Measurements from ENCODE around the gene CSMD2. TPM values are rescaled to one million over a fixed set of nuclear protein-coding genes. Genes with fewer than 3 reads are reported as not detected.

Gene CSMD2
- total RNA-seq, 1 experiment from 2014 or later: 13.2 TPM

DNA sequence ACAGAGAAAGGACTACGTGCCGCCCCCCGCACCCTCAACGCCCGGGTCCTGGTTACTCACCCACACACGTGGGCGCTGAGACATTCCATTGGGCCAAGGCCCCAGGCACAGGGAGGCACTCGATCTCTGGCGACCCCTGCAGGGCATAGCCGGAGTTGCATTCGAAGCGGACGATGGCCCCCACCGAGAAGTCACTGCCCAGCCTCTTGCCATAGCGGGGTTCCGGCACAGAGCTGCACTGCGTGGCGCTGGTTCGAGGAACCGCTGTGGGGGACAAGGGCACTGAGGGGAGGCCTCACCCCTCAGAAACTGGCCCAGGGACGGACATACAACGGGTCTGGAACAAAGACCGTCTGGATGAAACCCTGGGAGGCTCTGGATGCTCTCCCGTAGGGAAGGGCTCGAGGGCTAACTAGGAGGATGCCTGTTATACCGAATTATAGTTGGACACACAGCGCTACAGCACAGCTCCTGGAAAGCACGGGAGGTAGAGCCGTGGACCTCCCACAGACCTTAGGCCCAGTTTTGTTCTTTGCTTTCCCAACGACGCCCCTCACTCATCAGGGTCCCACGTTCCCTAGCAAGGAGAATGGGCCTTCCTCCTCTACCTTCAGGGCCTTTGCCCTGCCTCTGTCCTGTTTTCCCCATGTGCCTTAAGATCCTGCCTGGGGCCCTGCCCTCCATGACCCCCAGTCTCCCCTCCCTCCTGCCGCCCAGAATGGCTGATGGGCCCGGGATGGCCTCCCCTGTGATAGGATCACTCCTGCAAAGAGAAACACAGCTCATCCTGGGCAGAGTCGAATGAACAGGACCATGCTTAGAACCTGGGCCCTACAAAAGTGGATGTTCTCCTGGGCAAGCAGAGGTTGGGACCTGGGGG lies 539.8 kb downstream of the CSMD2 start:
- no peaks in the 10 kb centered on the region for H3K4me1 Mint-ChIP-seq
- no peaks in the 10 kb centered on the region for H3K9me3 Mint-ChIP-seq
- peak; percentile 92 for ATAC-seq
- H3K4me3 Mint-ChIP-seq: no peak overlapping the region
- H3K27ac Mint-ChIP-seq: no peak overlapping the region
- CTCF ChIA-PET: interaction anchor here (0.5 to 3.1 kb wide), 11 partner anchors 8 to 415 kb away, joined by 3 to 30 read pairs (median 3); no protein-coding TSS in a partner anchor
- peak; percentile 71 for DNase-seq (ENCODE audit: low spot score)
- no peaks in the 10 kb centered on the region for H3K27me3 Mint-ChIP-seq (ENCODE audit: low read depth)
- TF ChIP-seq IRF1 (CRISPR knock-in tag; IDR thresholded peaks at IDR 0.05) (no peak), CTCF (IDR thresholded peaks at IDR 0.05) (peak; percentile 83), ELF4 (CRISPR knock-in tag; IDR thresholded peaks at IDR 0.05; ENCODE audit: low read depth) (no peak)
- TF ChIP-seq, protein P1, sequence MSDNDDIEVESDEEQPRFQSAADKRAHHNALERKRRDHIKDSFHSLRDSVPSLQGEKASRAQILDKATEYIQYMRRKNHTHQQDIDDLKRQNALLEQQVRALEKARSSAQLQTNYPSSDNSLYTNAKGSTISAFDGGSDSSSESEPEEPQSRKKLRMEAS (CRISPR knock-in tag; IDR thresholded peaks at IDR 0.05): 0 out of 2 replicates have a peak, but pooled peaks have one; percentile 30
- TF ChIP-seq, protein P2, sequence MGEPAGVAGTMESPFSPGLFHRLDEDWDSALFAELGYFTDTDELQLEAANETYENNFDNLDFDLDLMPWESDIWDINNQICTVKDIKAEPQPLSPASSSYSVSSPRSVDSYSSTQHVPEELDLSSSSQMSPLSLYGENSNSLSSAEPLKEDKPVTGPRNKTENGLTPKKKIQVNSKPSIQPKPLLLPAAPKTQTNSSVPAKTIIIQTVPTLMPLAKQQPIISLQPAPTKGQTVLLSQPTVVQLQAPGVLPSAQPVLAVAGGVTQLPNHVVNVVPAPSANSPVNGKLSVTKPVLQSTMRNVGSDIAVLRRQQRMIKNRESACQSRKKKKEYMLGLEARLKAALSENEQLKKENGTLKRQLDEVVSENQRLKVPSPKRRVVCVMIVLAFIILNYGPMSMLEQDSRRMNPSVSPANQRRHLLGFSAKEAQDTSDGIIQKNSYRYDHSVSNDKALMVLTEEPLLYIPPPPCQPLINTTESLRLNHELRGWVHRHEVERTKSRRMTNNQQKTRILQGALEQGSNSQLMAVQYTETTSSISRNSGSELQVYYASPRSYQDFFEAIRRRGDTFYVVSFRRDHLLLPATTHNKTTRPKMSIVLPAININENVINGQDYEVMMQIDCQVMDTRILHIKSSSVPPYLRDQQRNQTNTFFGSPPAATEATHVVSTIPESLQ (CRISPR knock-in tag; IDR thresholded peaks at IDR 0.05): no peak
- POLR2A ChIA-PET: no interaction called here
- peaks cover 16% of the 10 kb centered on the region for H3K36me3 Mint-ChIP-seq

- H3K4me1 Mint-ChIP-seq: no peaks in the 10 kb centered on the region
- DNase-seq (ENCODE audit: low spot score): no peak
- H3K27me3 Mint-ChIP-seq (ENCODE audit: low read depth): no peaks in the 10 kb centered on the region
- ChIA-PET POLR2A (no interaction called here), CTCF (interaction anchor here (0.7 to 3.1 kb wide), 4 partner anchors 9 to 43 kb away, joined by 3 to 30 read pairs (median 14); no protein-coding TSS in a partner anchor)
- H3K36me3 Mint-ChIP-seq: peaks cover 18% of the 10 kb centered on the region
- TF ChIP-seq NFYB (CRISPR knock-in tag; conservative IDR thresholded peaks at IDR 0.05; ENCODE audit: low read depth) (no peak), EMX1 (CRISPR knock-in tag; IDR thresholded peaks at IDR 0.05) (no peak), ZBTB21 (CRISPR knock-in tag; IDR thresholded peaks at IDR 0.05; ENCODE audit: borderline replicate concordance) (no peak), TCF7 (CRISPR knock-in tag; IDR thresholded peaks at IDR 0.05; ENCODE audit: low read depth) (no peak), GRHL2 (CRISPR knock-in tag; IDR thresholded peaks at IDR 0.05; ENCODE audit: insufficient replicate concordance, severe bottlenecking) (no peak), ZNF416 (CRISPR knock-in tag; IDR thresholded peaks at IDR 0.05) (no peak), SP1 (CRISPR knock-in tag; conservative IDR thresholded peaks at IDR 0.05) (no peak), E2F4 (CRISPR knock-in tag; IDR thresholded peaks at IDR 0.05; ENCODE audit: borderline replicate concordance, low read depth) (no peak), TP53 (CRISPR knock-in tag; IDR thresholded peaks at IDR 0.05) (no peak)
- TF ChIP-seq, protein P3, sequence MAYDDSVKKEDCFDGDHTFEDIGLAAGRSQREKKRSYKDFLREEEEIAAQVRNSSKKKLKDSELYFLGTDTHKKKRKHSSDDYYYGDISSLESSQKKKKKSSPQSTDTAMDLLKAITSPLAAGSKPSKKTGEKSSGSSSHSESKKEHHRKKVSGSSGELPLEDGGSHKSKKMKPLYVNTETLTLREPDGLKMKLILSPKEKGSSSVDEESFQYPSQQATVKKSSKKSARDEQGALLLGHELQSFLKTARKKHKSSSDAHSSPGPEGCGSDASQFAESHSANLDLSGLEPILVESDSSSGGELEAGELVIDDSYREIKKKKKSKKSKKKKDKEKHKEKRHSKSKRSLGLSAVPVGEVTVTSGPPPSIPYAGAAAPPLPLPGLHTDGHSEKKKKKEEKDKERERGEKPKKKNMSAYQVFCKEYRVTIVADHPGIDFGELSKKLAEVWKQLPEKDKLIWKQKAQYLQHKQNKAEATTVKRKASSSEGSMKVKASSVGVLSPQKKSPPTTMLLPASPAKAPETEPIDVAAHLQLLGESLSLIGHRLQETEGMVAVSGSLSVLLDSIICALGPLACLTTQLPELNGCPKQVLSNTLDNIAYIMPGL (CRISPR knock-in tag; IDR thresholded peaks at IDR 0.05): no peak
- TF ChIP-seq, protein P4, sequence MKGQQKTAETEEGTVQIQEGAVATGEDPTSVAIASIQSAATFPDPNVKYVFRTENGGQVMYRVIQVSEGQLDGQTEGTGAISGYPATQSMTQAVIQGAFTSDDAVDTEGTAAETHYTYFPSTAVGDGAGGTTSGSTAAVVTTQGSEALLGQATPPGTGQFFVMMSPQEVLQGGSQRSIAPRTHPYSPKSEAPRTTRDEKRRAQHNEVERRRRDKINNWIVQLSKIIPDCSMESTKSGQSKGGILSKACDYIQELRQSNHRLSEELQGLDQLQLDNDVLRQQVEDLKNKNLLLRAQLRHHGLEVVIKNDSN (CRISPR knock-in tag; IDR thresholded peaks at IDR 0.05): no peak
- TF ChIP-seq, protein P5, sequence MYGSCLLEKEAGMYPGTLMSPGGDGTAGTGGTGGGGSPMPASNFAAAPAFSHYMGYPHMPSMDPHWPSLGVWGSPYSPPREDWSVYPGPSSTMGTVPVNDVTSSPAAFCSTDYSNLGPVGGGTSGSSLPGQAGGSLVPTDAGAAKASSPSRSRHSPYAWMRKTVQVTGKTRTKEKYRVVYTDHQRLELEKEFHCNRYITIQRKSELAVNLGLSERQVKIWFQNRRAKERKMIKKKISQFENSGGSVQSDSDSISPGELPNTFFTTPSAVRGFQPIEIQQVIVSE (CRISPR knock-in tag; IDR thresholded peaks at IDR 0.05; ENCODE audit: borderline replicate concordance): no peak
- H3K4me3 Mint-ChIP-seq: no peak overlapping the region
- no peaks in the 10 kb centered on the region for H3K9me3 Mint-ChIP-seq
- H3K27ac Mint-ChIP-seq: no peak overlapping the region; the same call in 1 of the 2 replicates
- ATAC-seq: no peak
These were observed 540.6 kb downstream of the CSMD2 start for GRCh38 chr1:33624261-33624990.

All from WTC11 (cell line).